LNCAP (cell line): ENCODE results near the gene DDX19B.

Experiments used
- CTCF ChIP-seq: fragments of 450-650 bp; IDR thresholded peaks from 2 replicates; pipeline ENCODE4 v1.5.1; 2017; ENCODE audit warnings: mild to moderate bottlenecking

DDX19B gene

GRCh38 chr16:70337814-70338213 lies 38.8 kb downstream of the DDX19B start:
- TF ChIP-seq CTCF, result no peak

GRCh38 chr16:70341600-70341999 lies 42.6 kb downstream of the DDX19B start:
- no peak for TF ChIP-seq CTCF

- no peak for TF ChIP-seq CTCF
Measured at GRCh38 chr16:70342016-70342415, 43.0 kb downstream of the DDX19B start.

- TF ChIP-seq CTCF, result no peak
Measured at GRCh38 chr16:70345840-70346239, 46.9 kb downstream of the DDX19B start.

- no peak for TF ChIP-seq CTCF
Measured at GRCh38 chr16:70348991-70349390, 50.0 kb downstream of the DDX19B start.

- TF ChIP-seq CTCF, result no peak
Measured at GRCh38 chr16:70349783-70350182, 50.8 kb downstream of the DDX19B start.

GRCh38 chr16:70359552-70359951 lies 60.6 kb downstream of the DDX19B start:
- no peak for TF ChIP-seq CTCF

- no peak for TF ChIP-seq CTCF
Measured at GRCh38 chr16:70364399-70364798, 65.4 kb downstream of the DDX19B start.
